HepG2 (cell line): Measurements from ENCODE around the gene TTC39B. TPM values are rescaled to one million over a fixed set of nuclear protein-coding genes. Genes with fewer than 3 reads are reported as not detected.

Source experiments
- AKAP8 ChIP-seq: sonication (generic); formaldehyde crosslinking; IDR thresholded peaks from 2 replicates; pipeline ENCODE4 v1.5.1; 2020; ENCODE audit warnings: mild to moderate bottlenecking, missing genetic modification reagents
- ELF3 ChIP-seq: IDR thresholded peaks from 2 replicates; pipeline ENCODE4 v1.6.1; 2016; ENCODE audit warnings: missing genetic modification reagents, missing compliant biosample characterization
- FIP1L1 ChIP-seq: fragments of 200-400 bp; formaldehyde crosslinking; IDR thresholded peaks from 2 replicates; pipeline ENCODE4 v1.6.1; 2018; ENCODE audit warnings: low read depth, mild to moderate bottlenecking, low read length, moderate library complexity, borderline replicate concordance; ENCODE audit not compliant: insufficient read depth
- FOXC1 ChIP-seq: sonication (generic); formaldehyde crosslinking; IDR thresholded peaks from 2 replicates; pipeline ENCODE4 v1.8.0; 2022; ENCODE audit warnings: mild to moderate bottlenecking, missing genetic modification reagents, borderline replicate concordance
- FOXJ3 ChIP-seq: sonication (generic); formaldehyde crosslinking; IDR thresholded peaks from 2 replicates; pipeline ENCODE4 v1.4.0; 2020; ENCODE audit warnings: missing genetic modification reagents, mild to moderate bottlenecking, borderline replicate concordance
- HDAC1 ChIP-seq: sonication (generic); formaldehyde crosslinking; IDR thresholded peaks from 2 replicates; pipeline ENCODE4 v1.5.1; 2020; ENCODE audit warnings: mild to moderate bottlenecking, missing genetic modification reagents
- HIC2 ChIP-seq: sonication (generic); formaldehyde crosslinking; IDR thresholded peaks from 2 replicates; pipeline ENCODE4 v1.9.0; 2022; ENCODE audit warnings: low read depth, missing genetic modification reagents
- HNRNPL ChIP-seq: fragments of 200-400 bp; formaldehyde crosslinking; IDR thresholded peaks from 2 replicates; pipeline ENCODE4 v1.6.1; 2017; ENCODE audit warnings: mild to moderate bottlenecking, low read depth, low read length
- JUNB ChIP-seq: sonication (generic); formaldehyde crosslinking; IDR thresholded peaks from 2 replicates; pipeline ENCODE4 v1.8.0; 2022; ENCODE audit warnings: missing genetic modification reagents, mild to moderate bottlenecking, borderline replicate concordance
- MIER3 ChIP-seq: IDR thresholded peaks from 2 replicates; pipeline ENCODE4 v1.6.1; 2016; ENCODE audit warnings: missing compliant biosample characterization, borderline replicate concordance
- MYPOP ChIP-seq: sonication (generic); formaldehyde crosslinking; IDR thresholded peaks from 2 replicates; pipeline ENCODE4 v1.8.1; 2023; ENCODE audit warnings: mild to moderate bottlenecking, moderate library complexity, missing genetic modification reagents
- NAIF1 ChIP-seq: sonication (generic); formaldehyde crosslinking; IDR thresholded peaks from 2 replicates; pipeline ENCODE4 v1.5.0; 2020; ENCODE audit warnings: mild to moderate bottlenecking, missing genetic modification reagents, borderline replicate concordance
- PLSCR1 ChIP-seq: sonication (generic); formaldehyde crosslinking; IDR thresholded peaks from 2 replicates; pipeline ENCODE4 v1.5.0; 2020; ENCODE audit warnings: missing genetic modification reagents, mild to moderate bottlenecking, borderline replicate concordance
- POLR2AphosphoS5 ChIP-seq: IDR thresholded peaks from 2 replicates; pipeline ENCODE4 v1.6.1; 2012; ENCODE audit warnings: low read depth, low read length
- SIX4 ChIP-seq: sonication (generic); formaldehyde crosslinking; IDR thresholded peaks from 2 replicates; pipeline ENCODE4 v1.4.0; 2020; ENCODE audit warnings: missing genetic modification reagents
- SP5 ChIP-seq: IDR thresholded peaks from 2 replicates; pipeline ENCODE4 v1.6.1; 2016; ENCODE audit warnings: low read depth, borderline replicate concordance
- TCF7L2 ChIP-seq: IDR thresholded peaks from 2 replicates; pipeline ENCODE4 v1.6.1; 2011; ENCODE audit warnings: mild to moderate bottlenecking, low read depth, low read length, moderate library complexity
- TERF1 ChIP-seq: sonication (generic); formaldehyde crosslinking; IDR thresholded peaks from 2 replicates; pipeline ENCODE4 v1.8.0; 2022; ENCODE audit warnings: mild to moderate bottlenecking, missing genetic modification reagents, moderate library complexity
- ZIK1 ChIP-seq: sonication (generic); formaldehyde crosslinking; IDR thresholded peaks from 2 replicates; pipeline ENCODE4 v1.5.0; 2020; ENCODE audit warnings: mild to moderate bottlenecking, low read depth, missing genetic modification reagents, borderline replicate concordance
- ZKSCAN5 ChIP-seq: sonication (generic); formaldehyde crosslinking; IDR thresholded peaks from 2 replicates; pipeline ENCODE4 v1.5.1; 2020; ENCODE audit warnings: mild to moderate bottlenecking, missing genetic modification reagents
- ZNF329 ChIP-seq: sonication (generic); formaldehyde crosslinking; IDR thresholded peaks from 2 replicates; pipeline ENCODE4 v1.9.0; 2021; ENCODE audit warnings: low read depth, mild to moderate bottlenecking, missing genetic modification reagents
- ZNF543 ChIP-seq: sonication (generic); formaldehyde crosslinking; IDR thresholded peaks from 2 replicates; pipeline ENCODE4 v1.4.0; 2020; ENCODE audit warnings: mild to moderate bottlenecking, missing genetic modification reagents
- ZNF747 ChIP-seq: sonication (generic); formaldehyde crosslinking; IDR thresholded peaks from 2 replicates; pipeline ENCODE4 v1.8.1; 2023; ENCODE audit warnings: missing genetic modification reagents, mild to moderate bottlenecking, borderline replicate concordance
- ZNF768 ChIP-seq: sonication (generic); formaldehyde crosslinking; IDR thresholded peaks from 2 replicates; pipeline ENCODE4 v1.4.0; 2020; ENCODE audit warnings: missing genetic modification reagents
- ZNF788 ChIP-seq: sonication (generic); formaldehyde crosslinking; IDR thresholded peaks from 2 replicates; pipeline ENCODE4 v1.5.0; 2020; ENCODE audit warnings: mild to moderate bottlenecking, missing genetic modification reagents, borderline replicate concordance
- polyA plus RNA-seq, 8 experiments: library from polyadenylated mRNA; depleted of rRNA in 3 of 8; stranded (reverse) in 7 of 8; unstranded in 1 of 8; fragments of >200 nt; fragmentation: Illumina TruSeq in 4 of 8; extraction: Trizol in 4 of 8; gene quantifications; 2 replicates each; pipeline versions ENCODE4 v1.2.1 to v1.2.3, GENCODE V29; 2011 to 2016; ENCODE audit warnings: low read depth in 4 of 8, missing spikeins in 1 of 8, mixed read lengths in 1 of 8; ENCODE audit not compliant: insufficient read depth in 1 of 8
- total RNA-seq, 5 experiments: library from RNA; depleted of rRNA; stranded (reverse); fragments of >200 nt; fragmentation: Illumina TruSeq; extraction: Trizol; gene quantifications; 2 replicates each; pipeline ENCODE4 v1.2.3, GENCODE V29; 2016; ENCODE audit warnings: low read depth in 1 of 5

TTC39B gene
- total and polyA plus RNA-seq, 2 of the 13 experiments (the other 11 are each of a cell fraction or from before 2014, with no cell fraction given), result 14.3 to 19.4 TPM

- no peak for TF ChIP-seq TCF7L2
- TF ChIP-seq SP5 (CRISPR knock-in tag), result peak; percentile 58; the same call in 1 of the 2 replicates
- no peak for TF ChIP-seq ZIK1 (CRISPR knock-in tag)
- peak; percentile 61; the same call in 1 of the 2 replicates for TF ChIP-seq ZNF543
- TF ChIP-seq HNRNPL, result peak; percentile 79; the same call in 1 of the 2 replicates
- TF ChIP-seq ZNF747 (CRISPR knock-in tag), result peak; percentile 79; the same call in 1 of the 2 replicates
- TF ChIP-seq TERF1 (CRISPR knock-in tag), result no peak
- no peak for TF ChIP-seq MIER3
- TF ChIP-seq ZKSCAN5 (CRISPR knock-in tag), result no peak
- peak; percentile 50; the same call in 1 of the 2 replicates for TF ChIP-seq ZNF788 (CRISPR knock-in tag)
- TF ChIP-seq PLSCR1, result 0 out of 2 replicates have a peak, but pooled peaks have one; percentile 26
- no peak for TF ChIP-seq FOXC1 (CRISPR knock-in tag)
- TF ChIP-seq NAIF1 (CRISPR knock-in tag), result no peak; the same call in 1 of the 2 replicates
- TF ChIP-seq HIC2 (CRISPR knock-in tag), result peak; percentile 49; the same call in 1 of the 2 replicates
- TF ChIP-seq POLR2AphosphoS5, result peak; percentile 72
- TF ChIP-seq ZNF768, result 0 out of 2 replicates have a peak, but pooled peaks have one; percentile 11
- peak; percentile 92 for TF ChIP-seq MYPOP (CRISPR knock-in tag)
- peak; percentile 57; the same call in 1 of the 2 replicates for TF ChIP-seq ELF3 (CRISPR knock-in tag)
- TF ChIP-seq FOXJ3 (CRISPR knock-in tag), result no peak
- TF ChIP-seq HDAC1 (CRISPR knock-in tag), result peak; percentile 56
- no peak for TF ChIP-seq FIP1L1
- TF ChIP-seq JUNB (CRISPR knock-in tag), result no peak
- no peak for TF ChIP-seq AKAP8 (CRISPR knock-in tag)
- no peak for TF ChIP-seq SIX4 (CRISPR knock-in tag)
- TF ChIP-seq ZNF329, result no peak
These were observed at the start of gene TTC39B (continued) for GRCh38 chr9:15306757-15307522.
